ENCODE data around the gene CD38.

DNA sequence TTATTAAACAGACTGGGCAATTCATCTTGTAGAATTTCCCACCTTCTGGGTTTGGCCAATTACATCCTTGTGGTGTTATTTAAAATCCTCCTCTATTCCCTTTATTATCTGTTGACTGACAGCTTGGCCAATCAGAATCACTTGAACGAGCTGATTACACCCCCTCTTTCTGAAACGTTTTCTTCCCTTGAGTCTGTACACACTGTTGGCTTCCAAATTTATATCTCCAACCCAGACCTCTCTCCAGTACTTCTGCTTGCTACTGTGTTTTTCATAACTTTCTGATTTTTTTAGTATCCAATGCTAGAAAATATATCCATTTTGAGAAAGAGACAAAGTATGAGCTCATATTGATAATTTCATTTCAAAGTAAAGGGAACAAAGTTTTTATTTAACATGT is 14.8 kb downstream of the CD38 start:
- no peak for TF ChIP-seq SIN3A (IDR thresholded peaks at IDR 0.05; ENCODE audit: borderline replicate concordance, insufficient read depth, low read length)
- TF ChIP-seq POLR2AphosphoS5 (IDR thresholded peaks at IDR 0.05; ENCODE audit: low read depth, low read length) = no peak
- no peak for TF ChIP-seq TAF1 (IDR thresholded peaks at IDR 0.05; ENCODE audit: borderline replicate concordance, insufficient read depth, low read length)
- TF ChIP-seq, protein P1, sequence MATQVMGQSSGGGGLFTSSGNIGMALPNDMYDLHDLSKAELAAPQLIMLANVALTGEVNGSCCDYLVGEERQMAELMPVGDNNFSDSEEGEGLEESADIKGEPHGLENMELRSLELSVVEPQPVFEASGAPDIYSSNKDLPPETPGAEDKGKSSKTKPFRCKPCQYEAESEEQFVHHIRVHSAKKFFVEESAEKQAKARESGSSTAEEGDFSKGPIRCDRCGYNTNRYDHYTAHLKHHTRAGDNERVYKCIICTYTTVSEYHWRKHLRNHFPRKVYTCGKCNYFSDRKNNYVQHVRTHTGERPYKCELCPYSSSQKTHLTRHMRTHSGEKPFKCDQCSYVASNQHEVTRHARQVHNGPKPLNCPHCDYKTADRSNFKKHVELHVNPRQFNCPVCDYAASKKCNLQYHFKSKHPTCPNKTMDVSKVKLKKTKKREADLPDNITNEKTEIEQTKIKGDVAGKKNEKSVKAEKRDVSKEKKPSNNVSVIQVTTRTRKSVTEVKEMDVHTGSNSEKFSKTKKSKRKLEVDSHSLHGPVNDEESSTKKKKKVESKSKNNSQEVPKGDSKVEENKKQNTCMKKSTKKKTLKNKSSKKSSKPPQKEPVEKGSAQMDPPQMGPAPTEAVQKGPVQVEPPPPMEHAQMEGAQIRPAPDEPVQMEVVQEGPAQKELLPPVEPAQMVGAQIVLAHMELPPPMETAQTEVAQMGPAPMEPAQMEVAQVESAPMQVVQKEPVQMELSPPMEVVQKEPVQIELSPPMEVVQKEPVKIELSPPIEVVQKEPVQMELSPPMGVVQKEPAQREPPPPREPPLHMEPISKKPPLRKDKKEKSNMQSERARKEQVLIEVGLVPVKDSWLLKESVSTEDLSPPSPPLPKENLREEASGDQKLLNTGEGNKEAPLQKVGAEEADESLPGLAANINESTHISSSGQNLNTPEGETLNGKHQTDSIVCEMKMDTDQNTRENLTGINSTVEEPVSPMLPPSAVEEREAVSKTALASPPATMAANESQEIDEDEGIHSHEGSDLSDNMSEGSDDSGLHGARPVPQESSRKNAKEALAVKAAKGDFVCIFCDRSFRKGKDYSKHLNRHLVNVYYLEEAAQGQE (IDR thresholded peaks at IDR 0.05; ENCODE audit: insufficient read depth in 1 of 2, low read depth in 2 of 2, low read length in 2 of 2) = no peak

All from PFSK-1 (cell line).